SK-N-SH (cell line): ENCODE measurements around the gene TMA7. TPM values are rescaled to one million over a fixed set of nuclear protein-coding genes. Genes with fewer than 3 reads are reported as not detected.

Source experiments
- CTCF ChIA-PET: fragments of 300-600, 350-600 bp; formaldehyde crosslinking; extraction: SDS; loops from one replicate; lab custom pipeline; 2021; lab: Yijun Ruan, JAX
- POLR2A ChIA-PET: fragments of 350-600 bp; sonication (Branson Sonifier 250); formaldehyde crosslinking; extraction: SDS; loops from one replicate; lab custom pipeline; 2020; ENCODE audit warnings: antibody characterized with exemption, inconsistent platforms; lab: Yijun Ruan, JAX
- DNase-seq: peaks from one replicate; pipeline ENCODE4 v3.0.0; 2012
- H2AFZ ChIP-seq: fragments of 200-600 bp; sonication (generic); 2 replicates; pipeline ENCODE4 v1.8.1; 2016; ENCODE audit warnings: antibody characterized with exemption, mild to moderate bottlenecking, low read depth
- H3F3A ChIP-seq: fragments of 200-600 bp; sonication (generic); replicated peaks from 2 replicates; pipeline ENCODE3; 2016; ENCODE audit warnings: antibody characterized with exemption, mild to moderate bottlenecking; ENCODE audit not compliant: insufficient read depth
- H3K27ac ChIP-seq, 2 experiments: fragments of 200-500 bp in 1 of 2; fragments of 200-600 bp in 1 of 2; sonication (Bioruptor generic) in 1 of 2; sonication (generic), shearing (Covaris generic) in 1 of 2; 2 replicates each; pipeline versions ENCODE4 v1.5.1 to v1.6.1; 2014 to 2016; ENCODE audit warnings: low read depth in 2 of 2, inconsistent platforms in 1 of 2, low read length in 1 of 2, mild to moderate bottlenecking in 1 of 2, mixed read lengths in 1 of 2
- H3K27me3 ChIP-seq: fragments of 200-600 bp; sonication (generic), shearing (Covaris generic); 2 replicates; pipeline ENCODE4 v1.6.1; 2016; ENCODE audit warnings: mixed run types; ENCODE audit not compliant: insufficient read depth
- H3K36me3 ChIP-seq, 2 experiments: fragments of 200-500 bp in 1 of 2; fragments of 200-600 bp in 1 of 2; sonication (Bioruptor generic) in 1 of 2; sonication (generic) in 1 of 2; replicated peaks in 1 of 2; 2 replicates each; pipeline versions ENCODE3 to v1.5.1; 2014 to 2016; ENCODE audit warnings: low read length in 1 of 2, mild to moderate bottlenecking in 1 of 2; ENCODE audit not compliant: insufficient read depth in 2 of 2, control insufficient read depth in 1 of 2
- H3K4me1 ChIP-seq, 2 experiments: fragments of 200-500 bp in 1 of 2; fragments of 200-600 bp in 1 of 2; sonication (Bioruptor generic) in 1 of 2; sonication (generic), shearing (Covaris generic) in 1 of 2; 2 replicates each; pipeline versions ENCODE4 v1.5.1 to v1.6.1; 2014 to 2016; ENCODE audit warnings: low read depth in 1 of 2, low read length in 1 of 2, mixed run types in 1 of 2; ENCODE audit not compliant: insufficient read depth in 2 of 2, control insufficient read depth in 1 of 2
- H3K4me2 ChIP-seq: fragments of 200-600 bp; sonication (generic), shearing (Covaris generic); 2 replicates; pipeline ENCODE4 v1.6.1; 2017; ENCODE audit warnings: mixed run types
- H3K4me3 ChIP-seq, 2 experiments: fragments of 200-500 bp in 1 of 2; fragments of 200-600 bp in 1 of 2; sonication (Bioruptor generic) in 1 of 2; sonication (generic), shearing (Covaris generic) in 1 of 2; 2 replicates each; pipeline versions ENCODE4 v1.5.1 to v1.8.1; 2014 to 2016; ENCODE audit warnings: low read depth in 2 of 2, inconsistent platforms in 1 of 2, low read length in 1 of 2, mild to moderate bottlenecking in 1 of 2, mixed read lengths in 1 of 2, moderate library complexity in 1 of 2
- H3K79me2 ChIP-seq: fragments of 200-600 bp; sonication (generic); 2 replicates; pipeline ENCODE4 v1.8.1; 2017; ENCODE audit warnings: mild to moderate bottlenecking; ENCODE audit not compliant: insufficient read depth
- H3K9ac ChIP-seq: fragments of 200-600 bp; sonication (generic); 2 replicates; pipeline ENCODE4 v1.6.1; 2017; ENCODE audit warnings: mixed run types
- H3K9me2 ChIP-seq: fragments of 200-600 bp; sonication (generic); 2 replicates; pipeline ENCODE4 v1.6.1; 2017; ENCODE audit warnings: mixed run types
- H3K9me3 ChIP-seq: fragments of 200-600 bp; sonication (generic); 2 replicates; pipeline ENCODE4 v1.6.1; 2017; ENCODE audit warnings: mixed run types, mild to moderate bottlenecking, moderate library complexity
- H4K20me1 ChIP-seq: fragments of 200-600 bp; sonication (generic); 2 replicates; pipeline ENCODE4 v1.6.1; 2017; ENCODE audit warnings: mild to moderate bottlenecking, mixed run types; ENCODE audit not compliant: insufficient read depth
- CHD2 ChIP-seq: fragments of 150-350 bp; IDR thresholded peaks from 2 replicates; pipeline ENCODE4 v1.6.1; 2018; ENCODE audit warnings: low read length; ENCODE audit not compliant: partially characterized antibody
- ELF1 ChIP-seq: IDR thresholded peaks from 2 replicates; pipeline ENCODE4 v1.4.0; 2012
- EZH2phosphoT487 ChIP-seq: fragments of 200-600 bp; sonication (generic); IDR thresholded peaks from 2 replicates; pipeline ENCODE4 v1.6.1; 2017; ENCODE audit warnings: low read depth, mixed run types, mild to moderate bottlenecking, antibody characterized with exemption, moderate library complexity, borderline replicate concordance
- FOXJ3 ChIP-seq: sonication (generic); formaldehyde crosslinking; IDR thresholded peaks from 2 replicates; pipeline ENCODE4 v1.5.1; 2020; ENCODE audit warnings: mild to moderate bottlenecking, missing genetic modification reagents
- GABPA ChIP-seq: IDR thresholded peaks from 2 replicates; pipeline ENCODE4 v1.4.0; 2012; ENCODE audit warnings: low read depth, mild to moderate bottlenecking
- MEF2A ChIP-seq: IDR thresholded peaks from 2 replicates; pipeline ENCODE4 v1.4.0; 2012; ENCODE audit warnings: low read depth, borderline replicate concordance
- MXI1 ChIP-seq: IDR thresholded peaks from 2 replicates; pipeline ENCODE4 v1.6.1; 2012; ENCODE audit warnings: mild to moderate bottlenecking, low read depth, low read length, improper control_type of control experiment
- NFIC ChIP-seq: IDR thresholded peaks from 2 replicates; pipeline ENCODE4 v1.4.0; 2012; ENCODE audit warnings: borderline replicate concordance
- NRF1 ChIP-seq: IDR thresholded peaks from 2 replicates; pipeline ENCODE4 v1.6.1; 2012; ENCODE audit warnings: low read depth, mild to moderate bottlenecking, low read length
- POLR2AphosphoS5 ChIP-seq: IDR thresholded peaks from 2 replicates; pipeline ENCODE4 v1.6.1; 2012; ENCODE audit warnings: low read depth, low read length
- RAD21 ChIP-seq: IDR thresholded peaks from 2 replicates; pipeline ENCODE4 v1.6.1; 2012; ENCODE audit warnings: mild to moderate bottlenecking, low read length
- SIN3A ChIP-seq: IDR thresholded peaks from 2 replicates; pipeline ENCODE4 v1.6.1; 2012; ENCODE audit warnings: low read depth, mild to moderate bottlenecking, low read length, moderate library complexity, borderline replicate concordance
- SMC3 ChIP-seq: IDR thresholded peaks from 2 replicates; pipeline ENCODE4 v1.6.1; 2012; ENCODE audit warnings: low read depth, low read length, improper control_type of control experiment
- TAF1 ChIP-seq: IDR thresholded peaks from 2 replicates; pipeline ENCODE4 v1.6.1; 2012; ENCODE audit warnings: low read depth, mild to moderate bottlenecking, low read length, moderate library complexity, borderline replicate concordance
- TCF12 ChIP-seq: IDR thresholded peaks from 2 replicates; pipeline ENCODE4 v1.4.0; 2012
- WGBS: methylation state at CpG from one replicate; pipeline ENCODE4 v1.1.6; 2017; ENCODE audit warnings: low lambda C conversion rate; 5-methylcytosine and 5-hydroxymethylcytosine counted together
- polyA plus RNA-seq, 3 experiments: library from polyadenylated mRNA; depleted of rRNA; stranded (reverse); fragments of >200 nt; gene quantifications; 2 replicates each; pipeline ENCODE4 v1.2.3, GENCODE V29; 2012
- TF ChIP-seq, protein P1 (sequence below): IDR thresholded peaks from 2 replicates; pipeline ENCODE4 v1.6.1; 2012; ENCODE audit warnings: mild to moderate bottlenecking, low read depth, low read length, moderate library complexity
- TF ChIP-seq, protein P2 (sequence below): IDR thresholded peaks from 2 replicates; pipeline ENCODE4 v1.4.0; 2012; ENCODE audit warnings: low read depth
- TF ChIP-seq, protein P3 (sequence below): IDR thresholded peaks from 2 replicates; pipeline ENCODE4 v1.4.0; 2012; ENCODE audit warnings: low read depth, borderline replicate concordance
- TF ChIP-seq, protein P4 (sequence below): IDR thresholded peaks from 2 replicates; pipeline ENCODE4; 2012

TMA7 gene
- polyA plus RNA-seq, 1 of the 3 experiments (the other 2 are of a cell fraction): 438 TPM

DNA sequence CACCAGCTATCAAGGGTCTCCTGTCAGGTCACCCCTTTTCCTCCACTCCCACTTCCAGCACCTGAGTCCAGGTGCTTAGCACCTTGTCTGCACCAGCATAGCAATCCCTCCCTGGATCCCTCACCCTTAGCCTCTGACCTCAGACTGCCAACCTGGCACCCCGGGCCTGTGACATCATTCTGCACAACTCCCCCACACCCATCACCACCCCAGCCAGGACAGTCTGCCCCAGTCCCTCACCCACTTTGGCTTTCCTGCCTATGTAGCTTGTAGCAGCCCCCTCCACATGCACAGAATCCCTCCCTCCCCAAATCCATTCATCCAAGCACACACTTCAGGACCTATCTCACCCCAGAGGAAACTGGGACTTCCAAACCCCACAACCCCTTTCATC, 9.4 kb upstream of the TMA7 start:
- CTCF ChIA-PET: interaction anchor here (0.6 to 13.2 kb wide), 6 partner anchors 8 to 236 kb away, joined by 3 to 399 read pairs (median 12); partner anchors contain the start of genes CCDC51 and TMA7

DNA sequence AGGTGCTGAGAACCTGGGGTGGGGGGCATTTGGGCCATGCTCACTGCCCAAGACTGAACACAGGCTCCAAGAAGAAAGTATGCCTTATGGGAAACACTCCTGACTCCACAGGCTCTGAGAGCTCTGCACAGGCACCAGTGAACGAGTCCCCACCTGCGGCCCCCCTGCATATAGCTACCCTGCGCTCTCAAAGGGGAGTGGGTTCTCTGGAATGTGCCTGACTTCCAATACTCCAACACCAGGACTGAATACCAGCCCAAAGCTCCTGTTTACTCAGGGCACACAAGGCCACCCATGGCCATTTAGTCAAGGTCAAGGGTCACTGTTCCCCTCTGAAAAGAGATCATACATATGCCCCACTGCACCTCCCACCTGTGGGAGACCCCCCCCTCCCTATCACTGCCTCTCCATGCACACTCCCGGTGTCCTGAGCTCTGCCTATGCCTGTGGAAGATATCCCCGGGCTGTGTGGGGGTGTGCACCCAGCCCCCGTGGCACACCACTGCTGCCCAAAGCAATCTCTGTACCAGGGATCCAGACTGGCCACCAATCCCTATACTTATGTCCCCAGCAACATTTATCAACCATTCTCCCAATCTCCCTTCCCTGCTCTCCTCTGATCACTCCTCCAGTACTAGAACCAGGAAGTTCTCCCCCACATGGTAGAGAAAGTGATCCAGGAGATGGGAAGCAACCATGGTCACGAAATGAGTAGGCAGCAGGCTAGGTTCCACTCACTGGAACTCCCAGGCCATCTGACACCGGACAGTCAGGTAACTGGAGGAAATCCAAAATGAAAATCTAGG, 8.6 kb upstream of the TMA7 start:
- Histone ChIP-seq H2AFZ (no peak overlapping the region), H3K36me3 (peaks cover 4 to 25% of the 10 kb centered on the region in 2 experiments), H4K20me1 (0 out of 2 replicates have a peak, but pooled peaks cover 5% of the 10 kb centered on the region), H3F3A (no peaks in the 10 kb centered on the region), H3K4me2 (no peak overlapping the region), H3K4me1 (peaks cover 7 to 33% of the 10 kb centered on the region in 2 experiments; a peak in 1 of 4 replicates), H3K9me2 (no peaks in the 10 kb centered on the region), H3K4me3 (no peak overlapping the region), H3K27me3 (no peaks in the 10 kb centered on the region), H3K27ac (no peak overlapping the region), H3K9me3 (no peaks in the 10 kb centered on the region), H3K79me2 (peaks cover 21% of the 10 kb centered on the region), H3K9ac (no peak overlapping the region)
- no peak for DNase-seq
- ChIA-PET CTCF (interaction anchor here (0.6 to 13.2 kb wide), 6 partner anchors 12 to 237 kb away, joined by 4 to 399 read pairs (median 98); no protein-coding TSS in a partner anchor), POLR2A (interaction anchor here (0.6 to 1.7 kb wide), 2 partner anchors 8 to 131 kb away, joined by 3 to 6 read pairs; partner anchors contain the start of genes CCDC51 and TMA7)
- WGBS: 93% methylated on average over 5 of the region's 8 CpGs
- TF ChIP-seq POLR2AphosphoS5 (no peak), SMC3 (no peak), NRF1 (no peak), FOXJ3 (CRISPR knock-in tag) (no peak), GABPA (no peak), NFIC (no peak), SIN3A (no peak), CHD2 (no peak), EZH2phosphoT487 (no peak), MEF2A (no peak), MXI1 (no peak), ELF1 (no peak), RAD21 (no peak), TCF12 (no peak)
- TF ChIP-seq, protein P1, sequence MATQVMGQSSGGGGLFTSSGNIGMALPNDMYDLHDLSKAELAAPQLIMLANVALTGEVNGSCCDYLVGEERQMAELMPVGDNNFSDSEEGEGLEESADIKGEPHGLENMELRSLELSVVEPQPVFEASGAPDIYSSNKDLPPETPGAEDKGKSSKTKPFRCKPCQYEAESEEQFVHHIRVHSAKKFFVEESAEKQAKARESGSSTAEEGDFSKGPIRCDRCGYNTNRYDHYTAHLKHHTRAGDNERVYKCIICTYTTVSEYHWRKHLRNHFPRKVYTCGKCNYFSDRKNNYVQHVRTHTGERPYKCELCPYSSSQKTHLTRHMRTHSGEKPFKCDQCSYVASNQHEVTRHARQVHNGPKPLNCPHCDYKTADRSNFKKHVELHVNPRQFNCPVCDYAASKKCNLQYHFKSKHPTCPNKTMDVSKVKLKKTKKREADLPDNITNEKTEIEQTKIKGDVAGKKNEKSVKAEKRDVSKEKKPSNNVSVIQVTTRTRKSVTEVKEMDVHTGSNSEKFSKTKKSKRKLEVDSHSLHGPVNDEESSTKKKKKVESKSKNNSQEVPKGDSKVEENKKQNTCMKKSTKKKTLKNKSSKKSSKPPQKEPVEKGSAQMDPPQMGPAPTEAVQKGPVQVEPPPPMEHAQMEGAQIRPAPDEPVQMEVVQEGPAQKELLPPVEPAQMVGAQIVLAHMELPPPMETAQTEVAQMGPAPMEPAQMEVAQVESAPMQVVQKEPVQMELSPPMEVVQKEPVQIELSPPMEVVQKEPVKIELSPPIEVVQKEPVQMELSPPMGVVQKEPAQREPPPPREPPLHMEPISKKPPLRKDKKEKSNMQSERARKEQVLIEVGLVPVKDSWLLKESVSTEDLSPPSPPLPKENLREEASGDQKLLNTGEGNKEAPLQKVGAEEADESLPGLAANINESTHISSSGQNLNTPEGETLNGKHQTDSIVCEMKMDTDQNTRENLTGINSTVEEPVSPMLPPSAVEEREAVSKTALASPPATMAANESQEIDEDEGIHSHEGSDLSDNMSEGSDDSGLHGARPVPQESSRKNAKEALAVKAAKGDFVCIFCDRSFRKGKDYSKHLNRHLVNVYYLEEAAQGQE: no peak
- TF ChIP-seq, protein P2, sequence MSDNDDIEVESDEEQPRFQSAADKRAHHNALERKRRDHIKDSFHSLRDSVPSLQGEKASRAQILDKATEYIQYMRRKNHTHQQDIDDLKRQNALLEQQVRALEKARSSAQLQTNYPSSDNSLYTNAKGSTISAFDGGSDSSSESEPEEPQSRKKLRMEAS: no peak
- TF ChIP-seq, protein P3, sequence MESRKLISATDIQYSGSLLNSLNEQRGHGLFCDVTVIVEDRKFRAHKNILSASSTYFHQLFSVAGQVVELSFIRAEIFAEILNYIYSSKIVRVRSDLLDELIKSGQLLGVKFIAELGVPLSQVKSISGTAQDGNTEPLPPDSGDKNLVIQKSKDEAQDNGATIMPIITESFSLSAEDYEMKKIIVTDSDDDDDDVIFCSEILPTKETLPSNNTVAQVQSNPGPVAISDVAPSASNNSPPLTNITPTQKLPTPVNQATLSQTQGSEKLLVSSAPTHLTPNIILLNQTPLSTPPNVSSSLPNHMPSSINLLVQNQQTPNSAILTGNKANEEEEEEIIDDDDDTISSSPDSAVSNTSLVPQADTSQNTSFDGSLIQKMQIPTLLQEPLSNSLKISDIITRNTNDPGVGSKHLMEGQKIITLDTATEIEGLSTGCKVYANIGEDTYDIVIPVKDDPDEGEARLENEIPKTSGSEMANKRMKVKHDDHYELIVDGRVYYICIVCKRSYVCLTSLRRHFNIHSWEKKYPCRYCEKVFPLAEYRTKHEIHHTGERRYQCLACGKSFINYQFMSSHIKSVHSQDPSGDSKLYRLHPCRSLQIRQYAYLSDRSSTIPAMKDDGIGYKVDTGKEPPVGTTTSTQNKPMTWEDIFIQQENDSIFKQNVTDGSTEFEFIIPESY: no peak
- TF ChIP-seq, protein P4, sequence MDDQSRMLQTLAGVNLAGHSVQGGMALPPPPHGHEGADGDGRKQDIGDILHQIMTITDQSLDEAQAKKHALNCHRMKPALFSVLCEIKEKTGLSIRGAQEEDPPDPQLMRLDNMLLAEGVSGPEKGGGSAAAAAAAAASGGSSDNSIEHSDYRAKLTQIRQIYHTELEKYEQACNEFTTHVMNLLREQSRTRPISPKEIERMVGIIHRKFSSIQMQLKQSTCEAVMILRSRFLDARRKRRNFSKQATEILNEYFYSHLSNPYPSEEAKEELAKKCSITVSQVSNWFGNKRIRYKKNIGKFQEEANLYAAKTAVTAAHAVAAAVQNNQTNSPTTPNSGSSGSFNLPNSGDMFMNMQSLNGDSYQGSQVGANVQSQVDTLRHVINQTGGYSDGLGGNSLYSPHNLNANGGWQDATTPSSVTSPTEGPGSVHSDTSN: no peak

More for the DNA sequence above, 9.4 kb upstream of the TMA7 start:
- H3K27ac ChIP-seq: no peak overlapping the region; a peak in 1 of 4 replicates
- H3K4me3 ChIP-seq: no peak overlapping the region
- H4K20me1 ChIP-seq: 0 out of 2 replicates have a peak, but pooled peaks cover 4% of the 10 kb centered on the region
- TF ChIP-seq TAF1: no peak
- no peak for TF ChIP-seq SIN3A
- TF ChIP-seq SMC3: no peak
- TF ChIP-seq, all 33 proteins: peak for 0
- no peak overlapping the region for H3K9ac ChIP-seq
- H3K9me3 ChIP-seq: no peaks in the 10 kb centered on the region
- H3K4me2 ChIP-seq: no peak overlapping the region
- peaks cover 28% of the 10 kb centered on the region for H3K79me2 ChIP-seq
- peaks cover 4 to 25% of the 10 kb centered on the region in 2 experiments for H3K36me3 ChIP-seq
- no peaks in the 10 kb centered on the region for H3K9me2 ChIP-seq
- 100% methylated on average over 1 of the region's 1 CpG for WGBS
- POLR2A ChIA-PET: interaction anchor here (0.6 to 1.7 kb wide), 2 partner anchors 9 to 130 kb away, joined by 3 to 6 read pairs; partner anchors contain the start of genes CCDC51 and TMA7
- H3F3A ChIP-seq: no peaks in the 10 kb centered on the region
- no peak overlapping the region for H2AFZ ChIP-seq
- no peaks in the 10 kb centered on the region for H3K27me3 ChIP-seq
- DNase-seq: no peak
- H3K4me1 ChIP-seq: peaks cover 7 to 38% of the 10 kb centered on the region in 2 experiments; a peak in 2 of 4 replicates
